ENCODE results near the gene AQP6.
A peak's percentile ranks its signal among the peaks of the same experiment; 100 is the strongest.

AQP6 gene

DNA sequence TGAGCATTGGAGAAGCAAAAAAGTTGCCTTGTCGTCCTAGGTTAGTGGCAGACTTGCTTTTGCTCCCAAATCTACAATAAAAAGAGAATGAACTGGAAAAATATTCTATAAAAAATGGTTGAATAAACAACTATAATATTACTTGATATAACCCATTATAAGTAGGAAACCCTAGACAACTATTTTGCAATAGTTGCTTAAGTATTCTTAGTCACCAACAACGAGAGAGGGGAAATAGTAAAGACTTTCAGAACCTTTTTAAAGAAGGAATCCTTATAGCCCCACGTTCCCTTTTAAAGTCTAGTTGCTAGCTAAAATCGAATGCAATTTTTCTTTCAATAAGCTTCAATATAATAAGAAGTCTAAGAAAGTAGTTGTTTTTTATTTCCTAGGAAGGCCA, 17.5 kb downstream of the AQP6 start:
- no peak for DNase-seq (ENCODE audit: low read depth)

DNA sequence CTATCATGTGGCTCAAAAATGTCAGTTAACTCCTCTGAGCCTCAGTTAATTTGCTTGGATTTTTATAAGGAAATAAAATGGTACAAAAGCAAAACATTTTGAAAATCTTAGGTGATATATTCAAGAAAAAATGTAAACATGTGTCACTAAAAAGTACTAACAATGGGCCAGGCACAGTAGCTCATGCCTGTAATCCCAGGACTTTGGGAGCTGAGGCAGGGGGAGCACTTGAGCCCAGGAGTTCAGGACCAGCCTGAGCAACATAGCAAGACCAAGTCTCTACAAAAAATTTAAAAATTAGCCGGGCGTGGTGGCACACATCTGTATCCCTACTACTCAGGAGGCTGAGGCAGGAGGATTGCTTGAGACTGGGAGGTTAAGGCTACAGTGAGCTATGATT, 25.7 kb downstream of the AQP6 start:
- DNase-seq (ENCODE audit: low read depth) = no peak

DNA sequence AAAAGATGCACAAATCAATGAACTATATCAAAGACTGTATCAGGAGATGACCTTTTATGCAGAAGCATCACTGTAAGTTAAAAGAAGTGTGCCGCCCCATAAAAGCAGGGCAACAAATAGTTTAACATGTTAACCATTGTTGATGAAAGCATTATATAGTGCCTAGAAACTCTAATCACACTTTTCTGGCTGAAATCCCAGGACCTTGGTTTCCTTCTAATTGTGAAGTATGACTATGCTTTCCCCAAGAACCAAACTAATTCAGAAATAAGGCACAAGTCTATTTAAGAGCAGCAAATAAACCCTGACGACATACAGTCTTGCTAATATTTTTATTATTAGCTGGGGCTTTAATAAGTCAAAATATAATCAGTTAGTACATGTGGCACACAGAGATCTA, 30.8 kb downstream of the AQP6 start:
- no peak for DNase-seq (ENCODE audit: low read depth)

DNA sequence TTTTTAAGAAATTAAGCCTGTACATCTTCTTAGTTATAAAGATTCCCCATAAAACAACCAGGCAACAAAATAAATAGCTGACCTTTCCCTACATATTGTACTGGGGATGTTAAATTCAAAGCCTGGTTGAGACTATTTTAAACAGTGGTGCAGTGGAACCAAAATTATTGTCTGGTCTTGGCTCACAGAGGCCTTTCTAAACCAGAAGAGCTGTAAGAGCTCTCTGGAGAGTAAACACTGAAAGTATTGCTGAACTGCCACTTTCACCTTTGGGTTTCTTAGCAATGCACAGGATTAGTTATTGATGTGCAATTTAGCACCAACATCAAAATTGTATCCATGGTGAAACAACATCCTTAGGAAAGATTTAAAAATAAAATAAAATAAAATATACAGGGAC, 31.9 kb downstream of the AQP6 start:
- no peak for DNase-seq (ENCODE audit: low read depth)

DNA sequence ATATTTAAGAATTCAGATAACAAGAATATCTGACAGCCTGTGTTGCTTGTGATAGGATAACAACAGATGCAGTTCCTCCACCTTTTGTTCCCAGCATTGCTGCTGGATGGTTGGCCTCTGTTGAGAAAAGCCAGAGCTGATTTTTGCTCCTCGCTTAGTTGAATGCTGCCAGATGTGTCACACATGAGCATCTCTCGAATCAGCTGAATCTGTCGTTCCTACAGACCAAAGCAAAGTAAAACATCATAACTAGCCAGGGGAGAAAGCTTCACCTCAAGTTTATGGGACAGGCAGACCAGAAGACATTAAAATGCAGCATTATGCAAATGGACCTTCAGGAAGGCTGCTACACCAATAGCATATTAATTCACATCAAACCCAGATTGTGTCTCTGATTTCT, 32.4 kb downstream of the AQP6 start:
- DNase-seq (ENCODE audit: low read depth) = no peak

DNA sequence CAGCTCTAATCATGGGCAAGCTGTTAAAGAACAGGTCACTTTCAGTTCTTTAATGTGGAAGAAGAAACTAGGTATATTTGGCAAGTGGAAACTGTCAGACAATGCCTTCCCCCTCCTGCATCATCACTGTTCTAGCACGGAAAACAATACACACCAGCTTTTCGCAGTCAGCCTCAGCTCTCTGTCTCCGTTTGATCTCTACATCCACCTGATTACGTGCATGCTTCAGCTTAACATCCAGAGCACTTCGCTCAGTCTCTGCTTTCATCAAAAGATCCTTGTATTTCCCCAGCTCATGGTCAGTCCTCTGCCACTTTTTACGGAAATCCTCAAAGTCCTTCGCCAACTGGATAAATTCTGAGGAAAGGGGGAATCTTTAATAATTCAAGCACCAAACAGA, 33.5 kb downstream of the AQP6 start:
- no peak for DNase-seq (ENCODE audit: low read depth)

DNA sequence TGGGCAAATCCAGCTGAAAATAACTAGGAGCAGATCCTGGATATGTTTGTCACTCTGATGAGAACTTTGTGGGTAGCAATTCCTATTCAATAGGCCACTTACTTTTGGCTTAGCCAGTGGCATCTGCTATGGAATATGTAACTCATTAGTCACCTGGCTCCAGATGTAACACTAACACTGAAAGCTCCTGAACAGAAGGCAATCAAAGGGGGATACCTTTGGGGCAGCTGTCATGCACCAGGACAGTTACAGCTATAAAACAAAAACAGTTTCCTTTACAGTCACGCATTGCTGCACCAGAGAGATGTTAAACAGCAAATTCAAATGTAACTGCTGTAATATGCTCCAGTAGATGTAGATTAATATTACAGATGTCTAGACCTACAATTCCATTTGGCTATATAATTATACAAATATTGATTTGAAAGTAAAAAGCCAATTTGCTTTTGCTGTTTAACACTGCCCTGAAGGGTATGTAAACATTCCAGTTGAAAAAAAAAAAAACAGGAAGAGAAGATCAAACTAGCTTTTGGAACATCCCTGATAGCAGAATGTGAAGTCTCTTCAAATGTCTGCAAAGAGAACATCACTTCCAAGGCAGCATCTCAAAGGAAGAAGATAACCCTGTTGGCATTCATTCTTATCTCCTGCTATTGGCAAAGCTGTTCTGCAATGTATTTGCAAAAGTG, 34.2 kb downstream of the AQP6 start:
- no peak for DNase-seq (ENCODE audit: low read depth)

DNA sequence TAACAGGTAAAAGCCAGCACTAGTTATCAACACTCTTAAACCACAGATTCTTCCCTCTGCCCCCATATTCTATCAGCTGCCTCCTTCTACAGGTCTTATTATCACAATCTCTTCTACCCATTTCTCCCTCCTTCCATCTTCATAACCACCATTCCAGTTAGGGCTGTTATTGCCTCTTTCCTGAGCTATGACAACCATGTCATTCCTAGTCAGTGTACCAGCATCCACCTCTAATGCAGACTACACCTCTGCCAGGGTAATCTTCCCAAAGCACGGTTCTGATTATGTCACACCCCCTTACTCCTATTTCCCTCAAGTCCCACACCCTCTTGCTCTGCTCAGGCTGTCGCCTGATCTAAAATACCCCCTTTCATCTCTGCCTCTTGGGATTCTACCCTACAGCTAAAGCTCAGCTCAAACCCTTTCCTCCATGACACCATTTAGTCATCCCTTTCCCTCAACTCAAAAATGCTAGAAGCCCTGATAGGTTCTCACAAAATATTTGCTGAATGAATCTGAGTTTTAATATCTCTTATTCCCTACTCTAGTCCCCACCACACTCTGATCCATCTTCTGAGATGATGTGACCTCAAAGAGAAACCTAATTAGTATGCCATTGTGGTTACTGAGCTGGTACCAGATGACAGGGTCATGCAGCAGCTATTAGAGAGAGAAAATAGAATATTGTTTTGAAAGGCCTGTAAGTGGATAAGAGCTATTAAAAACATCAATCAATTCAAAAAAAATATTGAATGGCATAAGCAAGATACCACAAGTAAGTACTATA, 40.8 kb downstream of the AQP6 start:
- DNase-seq (ENCODE audit: low read depth) = no peak

DNA sequence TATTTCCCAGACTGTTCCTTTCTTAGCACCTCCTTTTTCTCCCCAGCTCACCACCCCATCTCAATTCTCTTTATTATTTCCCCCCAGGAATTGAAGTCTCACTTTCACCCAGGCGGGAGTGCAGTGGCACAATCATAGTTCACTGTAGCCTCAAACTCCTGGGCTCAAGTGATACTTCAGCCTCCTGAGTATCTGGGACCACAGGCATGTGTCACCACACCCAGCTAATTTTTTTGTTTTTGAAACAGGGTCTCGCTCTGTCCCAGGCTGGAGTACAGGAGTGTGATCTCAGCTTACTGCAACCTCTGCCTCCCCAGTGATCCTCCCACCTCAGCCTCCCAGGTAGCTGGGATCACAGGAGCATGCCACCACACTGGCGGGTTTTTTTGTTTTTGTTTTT, 41.6 kb downstream of the AQP6 start:
- DNase-seq (ENCODE audit: low read depth) = no peak

DNA sequence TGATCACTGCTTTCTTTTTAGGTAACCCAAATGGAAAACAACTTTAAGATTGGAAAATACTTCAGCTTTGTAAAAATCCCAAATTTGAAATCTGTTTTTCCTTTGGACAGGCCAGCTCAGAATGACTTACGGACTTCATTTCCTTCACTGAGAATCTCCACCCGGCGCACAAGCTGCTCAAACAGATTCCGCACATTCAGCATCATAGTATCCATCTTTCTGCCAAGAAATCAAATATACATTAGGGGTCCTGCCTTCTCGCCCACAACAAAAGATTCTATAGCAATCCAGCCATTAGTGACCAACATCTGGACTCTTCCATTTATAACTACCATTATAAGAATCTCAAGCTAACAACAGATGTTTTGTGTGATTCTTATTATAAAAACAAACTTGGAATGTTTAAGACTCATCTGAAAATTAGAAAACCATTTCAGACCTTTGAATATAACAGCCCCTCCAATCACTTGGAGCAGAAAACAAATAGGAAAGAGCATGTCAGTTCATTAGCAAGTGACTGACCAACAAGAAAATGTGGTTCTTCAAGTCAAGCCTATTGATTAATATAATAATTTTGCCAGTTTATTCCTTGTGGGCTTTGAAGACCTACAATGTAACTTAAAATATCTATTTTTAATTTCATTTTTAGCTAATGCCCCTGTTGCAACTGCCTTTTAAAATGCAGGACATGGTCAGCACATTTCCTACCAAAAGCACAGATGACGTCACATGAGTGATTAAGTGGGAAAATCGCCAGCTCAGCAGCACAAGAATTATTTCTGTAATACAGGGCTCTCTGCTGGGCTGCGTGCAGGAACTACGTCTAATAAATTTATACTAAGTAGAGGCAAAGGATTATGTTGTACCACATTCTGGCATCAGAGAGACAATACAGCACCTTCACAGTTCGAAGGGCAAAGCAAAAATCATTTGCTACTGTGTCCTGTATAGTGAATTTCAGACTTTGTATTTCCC, 44.0 kb downstream of the AQP6 start:
- no peak for DNase-seq (ENCODE audit: low read depth)

DNA sequence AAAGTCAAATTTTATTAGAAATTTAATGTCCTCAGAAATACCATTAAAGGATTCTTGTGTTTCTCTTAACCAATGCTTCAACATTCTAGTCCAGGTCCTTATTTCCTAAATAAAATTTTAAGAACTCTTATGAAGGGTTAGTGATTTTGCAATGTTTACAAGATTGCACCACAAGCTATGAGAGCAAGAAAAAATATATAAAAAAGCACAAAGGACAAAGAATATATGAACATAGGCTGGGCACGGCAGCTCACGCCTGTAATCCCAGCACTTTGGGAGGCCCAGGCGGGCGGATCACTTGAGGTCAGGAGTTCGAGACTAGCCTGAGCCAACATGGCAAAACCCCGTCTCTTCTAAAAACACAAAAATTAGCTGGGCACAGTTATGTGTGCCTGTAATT, 44.9 kb downstream of the AQP6 start:
- no peak for DNase-seq (ENCODE audit: low read depth)

DNA sequence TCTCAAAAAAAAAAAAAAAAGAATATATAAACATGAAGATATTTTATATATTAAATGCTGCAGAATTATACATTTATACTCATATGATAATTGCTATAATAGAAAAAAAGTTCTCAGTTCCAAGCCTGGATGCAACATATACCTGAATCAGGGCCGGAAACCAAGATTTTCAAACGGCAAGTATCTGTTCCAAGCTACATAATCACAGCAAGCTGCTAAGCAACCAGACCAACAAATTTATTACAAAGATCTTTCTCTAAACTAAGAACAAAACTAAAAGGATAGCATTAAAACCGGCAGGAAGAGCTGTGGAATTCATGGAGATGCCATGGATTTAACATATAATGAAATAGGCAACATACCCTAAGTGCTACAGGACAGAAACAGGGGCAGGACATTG, 45.4 kb downstream of the AQP6 start:
- no peak for DNase-seq (ENCODE audit: low read depth)

DNA sequence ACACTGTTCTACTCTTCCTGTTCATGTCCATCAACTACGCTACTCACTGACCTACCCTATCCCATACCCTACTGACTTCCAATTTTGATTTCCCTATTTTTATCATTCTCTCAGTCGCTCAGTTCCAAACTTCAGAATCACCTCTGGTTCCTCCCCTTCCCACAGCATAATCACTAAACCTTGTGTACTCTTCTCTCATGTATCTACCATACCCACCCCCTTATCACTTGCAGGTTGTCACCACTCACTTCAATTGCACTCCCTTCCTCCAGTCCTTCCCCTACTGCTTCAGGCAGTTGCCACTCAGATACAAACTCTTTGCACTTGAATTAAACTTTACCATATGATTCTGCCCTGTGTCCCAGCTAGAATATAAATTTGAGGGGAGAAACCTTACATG, 46.2 kb downstream of the AQP6 start:
- DNase-seq (ENCODE audit: low read depth) = no peak

DNA sequence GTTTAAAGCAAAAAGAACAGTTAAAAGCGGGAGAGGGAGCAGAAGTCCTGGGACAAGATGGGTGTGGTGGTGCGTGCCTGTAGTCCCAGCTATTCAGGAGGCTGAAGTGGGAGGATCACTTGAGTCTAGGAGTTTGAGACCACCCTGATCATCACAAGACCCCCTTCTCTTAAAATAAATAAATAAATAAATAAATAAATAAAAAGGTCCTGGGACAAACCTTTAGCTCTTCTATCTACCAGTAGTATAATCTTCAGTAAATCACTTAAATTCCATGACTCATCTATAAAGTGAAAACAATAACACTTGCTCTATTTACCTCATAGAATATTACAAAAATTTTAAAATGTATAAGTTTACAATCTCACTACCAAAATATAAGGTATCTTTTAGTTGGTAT, 46.8 kb downstream of the AQP6 start:
- no peak for DNase-seq (ENCODE audit: low read depth)

DNA sequence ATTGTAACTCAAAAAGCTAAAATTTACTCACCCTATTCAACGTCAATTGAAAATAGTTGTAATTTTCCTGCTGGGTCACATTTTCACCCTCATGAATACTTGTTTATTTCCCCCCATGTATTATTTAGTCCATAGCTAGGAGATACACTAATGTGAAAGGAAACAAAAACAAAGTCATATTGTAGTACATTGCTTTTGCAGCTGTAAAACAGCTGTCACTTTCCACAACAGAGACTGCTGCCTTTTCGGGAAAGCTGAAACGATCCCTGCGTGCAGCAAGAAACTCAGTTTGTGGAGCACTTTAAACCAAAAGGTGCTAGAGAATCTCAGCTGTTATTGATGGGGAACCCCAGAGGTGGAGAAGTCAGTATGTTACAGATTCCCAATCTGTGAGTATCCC, 48.3 kb downstream of the AQP6 start:
- no peak for DNase-seq (ENCODE audit: low read depth)

DNA sequence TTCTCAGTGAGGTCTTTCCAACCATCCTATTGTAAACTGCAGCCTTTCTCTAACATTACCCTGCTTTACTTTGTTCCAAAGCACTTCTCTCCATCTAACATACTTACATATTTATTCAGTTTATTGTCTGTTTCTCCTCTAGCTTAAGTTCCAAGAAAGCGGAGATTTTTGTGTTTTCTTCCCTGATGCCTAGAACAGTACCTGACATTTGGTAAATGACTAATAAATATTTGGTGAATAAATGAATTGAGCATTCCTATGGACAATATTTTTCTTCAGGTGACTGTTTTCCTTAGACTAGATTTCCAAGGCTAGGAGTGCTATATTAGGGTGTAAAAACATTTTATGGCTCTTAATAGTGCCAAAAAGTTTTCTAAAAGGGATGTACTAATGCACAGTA, 50.2 kb downstream of the AQP6 start:
- DNase-seq (ENCODE audit: low read depth) = no peak

DNA sequence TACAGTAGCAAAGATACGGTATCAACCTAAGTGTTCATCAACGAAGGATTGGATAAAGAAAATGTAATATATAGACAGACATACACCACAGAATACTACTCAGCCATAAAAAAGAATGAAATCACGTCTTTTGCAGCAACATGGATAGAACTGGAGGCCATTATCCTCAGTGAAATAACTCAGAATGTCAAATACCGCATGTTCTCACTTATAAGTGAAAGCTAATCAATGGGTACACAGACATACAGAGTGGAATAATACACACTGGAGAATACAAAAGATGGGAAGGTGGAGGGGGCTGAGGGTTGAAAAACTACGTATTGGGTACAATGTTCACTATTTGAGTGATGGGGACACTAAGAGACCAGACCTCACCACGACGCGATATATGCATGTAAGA, 51.5 kb downstream of the AQP6 start:
- DNase-seq (ENCODE audit: low read depth) = no peak

DNA sequence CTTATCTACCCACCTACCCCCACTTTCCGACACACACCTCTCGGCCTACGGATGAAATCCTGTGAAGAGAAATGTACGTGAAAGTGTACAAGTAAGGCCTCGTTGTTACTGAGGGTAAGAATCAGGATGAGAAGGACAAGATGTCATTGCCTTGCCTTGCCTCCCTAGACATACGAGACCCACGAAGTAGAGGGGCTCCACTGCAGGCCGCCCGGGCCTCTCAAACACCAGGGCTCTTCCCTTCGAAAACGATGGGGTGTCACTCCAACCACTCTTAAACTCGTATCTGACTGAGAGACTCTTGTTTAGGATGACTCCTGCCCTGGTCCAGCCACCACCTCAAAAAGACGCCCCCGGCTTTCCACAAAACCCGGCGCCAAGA, 52.0 kb downstream of the AQP6 start:
- DNase-seq (ENCODE audit: low read depth) = no peak

DNA sequence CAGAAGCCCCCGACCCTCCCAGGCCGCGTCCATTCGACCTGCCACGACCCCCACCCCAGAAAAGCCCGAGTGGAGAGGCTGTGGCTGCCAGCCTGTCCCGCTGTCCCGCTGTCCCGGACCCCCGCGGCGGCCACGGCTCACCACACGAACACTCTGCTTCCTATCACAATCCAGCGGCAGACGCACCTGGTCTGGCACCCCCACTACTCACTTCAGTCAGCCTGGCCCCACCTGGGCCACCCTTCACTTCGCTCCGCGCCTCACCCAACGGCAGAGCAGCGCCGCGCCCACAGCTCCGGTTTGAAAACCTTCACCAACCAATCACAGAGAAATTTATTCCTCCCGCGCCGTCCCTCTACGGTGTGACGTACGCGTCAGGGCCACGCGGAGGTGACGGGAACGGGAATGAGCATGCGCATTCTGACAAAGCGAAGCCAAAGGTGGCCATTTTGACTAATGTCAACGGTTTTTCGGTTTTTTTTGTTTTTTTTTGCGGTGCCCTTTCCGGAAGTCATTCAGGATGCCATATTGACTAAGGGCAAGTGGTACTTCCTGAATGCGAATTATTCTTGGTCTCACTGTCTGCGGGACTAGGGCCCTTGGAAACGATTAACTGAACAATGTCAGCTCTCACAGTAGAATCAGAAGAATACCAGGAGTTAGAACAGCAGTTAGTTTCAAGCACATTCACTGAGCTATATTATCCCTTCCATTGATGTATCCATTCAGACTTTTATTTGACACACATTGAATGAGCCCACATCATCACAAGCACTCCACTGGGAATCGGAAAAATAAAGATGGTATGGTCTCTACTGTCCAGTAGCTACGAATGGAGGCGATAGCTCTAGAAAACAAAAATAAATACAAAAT, 52.7 kb downstream of the AQP6 start, which contains the start of gene RACGAP1:
RACGAP1 (minus strand) TSS at position 308 of the 873 bp plus-strand sequence. CDS start 8,779 bp downstream, outside the sequence.
- peak; percentile 92 for DNase-seq (ENCODE audit: low read depth)

DNA sequence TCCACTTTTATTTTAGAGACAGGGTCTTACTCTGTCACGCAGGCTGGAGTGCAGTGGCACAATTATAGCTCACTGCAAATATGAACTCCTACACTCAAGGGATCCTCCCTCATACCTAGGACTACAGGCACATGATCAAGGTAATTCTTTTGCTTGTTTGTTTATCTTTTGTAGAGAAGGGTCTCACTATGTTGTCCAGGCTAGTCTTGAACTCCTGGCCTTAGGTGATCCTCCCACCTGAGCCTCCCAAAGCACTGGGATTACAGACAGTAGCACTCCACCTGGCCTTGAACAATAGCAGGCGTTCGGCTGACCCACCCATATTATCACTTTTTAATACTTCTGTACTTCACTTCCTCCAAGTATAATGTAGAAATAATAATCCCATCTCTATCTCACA, 53.9 kb downstream of the AQP6 start:
- DNase-seq (ENCODE audit: low read depth) = no peak
